K562 (cell line): ENCODE measurements around the gene GPC2. TPM values are rescaled to one million over a fixed set of nuclear protein-coding genes. Genes with fewer than 3 reads are reported as not detected.
A peak's percentile ranks its signal among the peaks of the same experiment; 100 is the strongest.

Experiments used
- ADNP ChIP-seq: fragments of 200-800 bp; sonication (Bioruptor generic); IDR thresholded peaks from 2 replicates; pipeline ENCODE4 v1.6.1; 2016; ENCODE audit warnings: missing genetic modification characterization, missing compliant biosample characterization
- CXXC5 ChIP-seq: fragments of 250-450 bp; sonication (Bioruptor Pico); IDR thresholded peaks from 2 replicates; pipeline ENCODE4 v1.8.0; 2022; ENCODE audit warnings: inconsistent platforms, mild to moderate bottlenecking, moderate library complexity
- DNMT1 ChIP-seq: fragments of 450-650 bp; IDR thresholded peaks from 2 replicates; pipeline ENCODE4 v1.6.1; 2016; ENCODE audit warnings: antibody characterized with exemption, mild to moderate bottlenecking
- DPF2 ChIP-seq: fragments of 450-650 bp; IDR thresholded peaks from 2 replicates; pipeline ENCODE4 v1.6.1; 2016
- EP300 ChIP-seq: IDR thresholded peaks from 2 replicates; pipeline ENCODE4 v1.6.1; 2012; ENCODE audit warnings: low read length, improper control_type of control experiment
- FIP1L1 ChIP-seq: fragments of 200-400 bp; formaldehyde crosslinking; IDR thresholded peaks from 2 replicates; pipeline ENCODE4 v1.6.1; 2018; ENCODE audit warnings: mild to moderate bottlenecking, low read depth, low read length; ENCODE audit not compliant: poor library complexity, severe bottlenecking
- HMGN3 ChIP-seq: IDR thresholded peaks from 2 replicates; pipeline ENCODE4 v1.6.1; 2011; ENCODE audit warnings: borderline replicate concordance, low read depth, mild to moderate bottlenecking, mixed read lengths, low read length; ENCODE audit not compliant: insufficient read length; ENCODE audit errors: extremely low read depth
- KDM5B ChIP-seq: fragments of 200-600 bp; sonication (generic); IDR thresholded peaks from 2 replicates; pipeline ENCODE4 v1.6.1; 2012; ENCODE audit warnings: low read depth, mild to moderate bottlenecking, moderate library complexity, low read length, control low read depth, inconsistent platforms; ENCODE audit not compliant: insufficient replicate concordance
- MAFF ChIP-seq: IDR thresholded peaks from 2 replicates; pipeline ENCODE4 v1.6.1; 2012; ENCODE audit warnings: low read length, improper control_type of control experiment
- NBN ChIP-seq: fragments of 450-650 bp; IDR thresholded peaks from 2 replicates; pipeline ENCODE4 v1.6.1; 2016; ENCODE audit warnings: low read depth, mild to moderate bottlenecking
- PML ChIP-seq: IDR thresholded peaks from 2 replicates; pipeline ENCODE4 v1.6.1; 2012; ENCODE audit warnings: low read length, inconsistent platforms
- TEAD1 ChIP-seq, 2 experiments: fragments of 450-650 bp in 1 of 2; sonication (generic) in 1 of 2; formaldehyde crosslinking; IDR thresholded peaks; 2 replicates each; pipeline versions ENCODE4 v1.4.0 to v1.8.0; 2020 to 2022; ENCODE audit warnings: mild to moderate bottlenecking in 2 of 2, missing genetic modification reagents in 1 of 2
- ZBTB9 ChIP-seq: fragments of 450-650 bp; formaldehyde crosslinking; IDR thresholded peaks from 2 replicates; pipeline ENCODE4 v1.4.0; 2020; ENCODE audit warnings: mild to moderate bottlenecking, moderate library complexity
- polyA plus RNA-seq, 8 experiments: library from polyadenylated mRNA; depleted of rRNA in 4 of 8; stranded (reverse) in 5 of 8; unstranded in 3 of 8; fragments of >200 nt; fragmentation: Nextera tagmentation in 2 of 8; fragmentation: Illumina TruSeq in 1 of 8; extraction: Ambion mirVana in 2 of 8; extraction: Trizol in 1 of 8; gene quantifications; 2 replicates each; pipeline versions ENCODE4 v1.2.1 to v1.2.3, GENCODE V29; 2011 to 2014; ENCODE audit warnings: inconsistent platforms in 1 of 8, missing spikeins in 1 of 8
- total RNA-seq, 7 experiments: library from RNA; depleted of rRNA in 6 of 7; stranded (reverse); fragments of >200 nt in 6 of 7; fragmentation: Illumina TruSeq in 2 of 7; extraction: Trizol in 2 of 7; gene quantifications; 2 replicates each; pipeline versions ENCODE4 v1.2.1 to v1.2.3, GENCODE V29; 2011 to 2021; ENCODE audit warnings: low replicate concordance in 1 of 7

The GPC2 gene
- total and polyA plus RNA-seq, 9 of the 15 experiments (the other 6 are each of a cell fraction or from before 2014, with no cell fraction given), result 0.06 to 7.7 (median 1.4) TPM; not detected in 1

GRCh38 chr7:100158229-100159098 lies 18.7 kb downstream of the GPC2 start, which contains the start of gene TRAPPC14 (continued):
- TF ChIP-seq HMGN3, result peak; percentile 83
- TF ChIP-seq DNMT1, result peak; percentile 79; the same call in 1 of the 2 replicates
- peak; percentile 55; the same call in 1 of the 2 replicates for TF ChIP-seq EP300
- peak; percentile 95 for TF ChIP-seq FIP1L1
- peak; percentile 96 for TF ChIP-seq ADNP
- TF ChIP-seq NBN, result peak; percentile 77
- TF ChIP-seq TEAD1 (CRISPR knock-in tag; IDR thresholded peaks at IDR 0.05), result peak; percentile 79 to 94; a peak in 3 of 4 replicates
- peak; percentile 92 for TF ChIP-seq CXXC5 (CRISPR knock-in tag)
- peak; percentile 70; the same call in 1 of the 2 replicates for TF ChIP-seq PML
- 0 out of 2 replicates have a peak, but pooled peaks have one; percentile 9 for TF ChIP-seq ZBTB9
- TF ChIP-seq MAFF, result no peak
- TF ChIP-seq DPF2, result peak; percentile 74; the same call in 1 of the 2 replicates
- TF ChIP-seq KDM5B, result peak; percentile 29
- TF ChIP-seq, all 486 proteins: peak for 167
